Measurements from ENCODE around the gene KANSL2. TPM values are rescaled to one million over a fixed set of nuclear protein-coding genes. Genes with fewer than 3 reads are reported as not detected.

The KANSL2 gene
- total RNA-seq, 1 donor from 2014 or later, result 70.3 TPM

- TF ChIP-seq, protein P1, sequence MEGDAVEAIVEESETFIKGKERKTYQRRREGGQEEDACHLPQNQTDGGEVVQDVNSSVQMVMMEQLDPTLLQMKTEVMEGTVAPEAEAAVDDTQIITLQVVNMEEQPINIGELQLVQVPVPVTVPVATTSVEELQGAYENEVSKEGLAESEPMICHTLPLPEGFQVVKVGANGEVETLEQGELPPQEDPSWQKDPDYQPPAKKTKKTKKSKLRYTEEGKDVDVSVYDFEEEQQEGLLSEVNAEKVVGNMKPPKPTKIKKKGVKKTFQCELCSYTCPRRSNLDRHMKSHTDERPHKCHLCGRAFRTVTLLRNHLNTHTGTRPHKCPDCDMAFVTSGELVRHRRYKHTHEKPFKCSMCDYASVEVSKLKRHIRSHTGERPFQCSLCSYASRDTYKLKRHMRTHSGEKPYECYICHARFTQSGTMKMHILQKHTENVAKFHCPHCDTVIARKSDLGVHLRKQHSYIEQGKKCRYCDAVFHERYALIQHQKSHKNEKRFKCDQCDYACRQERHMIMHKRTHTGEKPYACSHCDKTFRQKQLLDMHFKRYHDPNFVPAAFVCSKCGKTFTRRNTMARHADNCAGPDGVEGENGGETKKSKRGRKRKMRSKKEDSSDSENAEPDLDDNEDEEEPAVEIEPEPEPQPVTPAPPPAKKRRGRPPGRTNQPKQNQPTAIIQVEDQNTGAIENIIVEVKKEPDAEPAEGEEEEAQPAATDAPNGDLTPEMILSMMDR (IDR thresholded peaks at IDR 0.05; ENCODE audit: insufficient read depth, low read length, severe bottlenecking), result no peak
- FAIRE-seq, result no peak
- Histone ChIP-seq H3K4me3 (ENCODE audit: low read depth, low read length) (no peak overlapping the region), H3K27me3 (ENCODE audit: control insufficient read depth, insufficient read depth, low read length) (no peaks in the 10 kb centered on the region), H3K36me3 (ENCODE audit: control insufficient read depth, insufficient read depth, low read length) (no peaks in the 10 kb centered on the region)
- DNase-seq (ENCODE audit: low read depth), result no peak
Observed at GRCh38 chr12:48613321-48613720, 68.7 kb downstream of the KANSL2 start.

Other genes starting within 250 kb of the KANSL2 start
- not detected in 2 replicates for gene ANP32D, start 209.7 kb downstream of the KANSL2 start, total RNA-seq
- gene C12orf54, start 199.7 kb downstream of the KANSL2 start, total RNA-seq, result 0.53 and 6.7 TPM in 2 replicates
- not detected in 2 replicates for gene OR8S1, start 156.6 kb downstream of the KANSL2 start, total RNA-seq
- gene LALBA, start 112.2 kb downstream of the KANSL2 start, total RNA-seq, result not detected in 2 replicates
- 24.5 and 28.4 TPM in 2 replicates for gene CCNT1, start 34.5 kb upstream of the KANSL2 start, total RNA-seq
- 13.4 and 32.6 TPM in 2 replicates for gene ADCY6, start 106.9 kb upstream of the KANSL2 start, total RNA-seq
- gene CACNB3, start 136.3 kb upstream of the KANSL2 start, total RNA-seq, result 7.4 and 8.6 TPM in 2 replicates
- gene DDX23, start 169.9 kb upstream of the KANSL2 start, total RNA-seq, result 68.7 and 81.2 TPM in 2 replicates
- gene RND1, start 183.6 kb upstream of the KANSL2 start, total RNA-seq, result 2.9 and 4.5 TPM in 2 replicates
- gene FKBP11, start 243.3 kb upstream of the KANSL2 start, total RNA-seq, result 7.9 and 12.4 TPM in 2 replicates

Data from bronchial epithelial cell (primary cell).